Neural cell (in vitro differentiated cells): Measurements from ENCODE around the gene CIC. TPM values are rescaled to one million over a fixed set of nuclear protein-coding genes. Genes with fewer than 3 reads are reported as not detected.

Source experiments
- H2AFZ ChIP-seq: fragments of 200-600, 300-800 bp; sonication (generic), shearing (Covaris generic); 2 replicates; pipeline ENCODE4 v1.6.0; 2014; ENCODE audit warnings: low read depth, mild to moderate bottlenecking, antibody characterized with exemption, low read length, moderate library complexity
- H3F3A ChIP-seq: fragments of 200-600 bp; shearing (Covaris generic); 2 replicates; pipeline ENCODE4 v1.6.1; 2016; ENCODE audit warnings: mild to moderate bottlenecking, moderate library complexity, mixed read lengths, antibody characterized with exemption, low read length; ENCODE audit not compliant: insufficient read depth, poor library complexity, severe bottlenecking
- H3K27ac ChIP-seq: fragments of 200-600, 300-800 bp; sonication (generic), shearing (Covaris generic); 2 replicates; pipeline ENCODE4 v1.5.1; 2014; ENCODE audit warnings: mild to moderate bottlenecking, low read length, moderate library complexity
- H3K27me3 ChIP-seq: fragments of 300-800, 200-600 bp; sonication (generic), shearing (Covaris generic); 2 replicates; pipeline ENCODE4 v1.6.0; 2014; ENCODE audit warnings: mild to moderate bottlenecking, low read depth, low read length, moderate library complexity; ENCODE audit not compliant: insufficient read depth
- H3K36me3 ChIP-seq: fragments of 300-800, 200-600 bp; sonication (generic), shearing (Covaris generic); 2 replicates; pipeline ENCODE4 v1.5.1; 2014; ENCODE audit warnings: mild to moderate bottlenecking, antibody characterized with exemption, low read length, moderate library complexity; ENCODE audit not compliant: insufficient read depth
- H3K4me2 ChIP-seq: fragments of 300-800, 200-600 bp; sonication (generic), shearing (Covaris generic); 2 replicates; pipeline ENCODE4 v1.6.0; 2014; ENCODE audit warnings: mild to moderate bottlenecking, low read length
- H3K4me3 ChIP-seq: fragments of 300-800, 200-600 bp; sonication (generic), shearing (Covaris generic); 2 replicates; pipeline ENCODE4 v1.5.1; 2014; ENCODE audit warnings: mild to moderate bottlenecking, low read length, moderate library complexity
- H3K79me2 ChIP-seq: fragments of 200-600 bp; shearing (Covaris generic); replicated peaks from 2 replicates; pipeline ENCODE4 v1.6.0; 2014; ENCODE audit warnings: mild to moderate bottlenecking, low read length, moderate library complexity; ENCODE audit not compliant: insufficient read depth
- H3K9ac ChIP-seq: fragments of 300-800, 200-600 bp; sonication (generic), shearing (Covaris generic); 2 replicates; pipeline ENCODE4 v1.6.1; 2016; ENCODE audit warnings: mild to moderate bottlenecking, low read length, mixed read lengths
- H3K9me2 ChIP-seq: fragments of 200-600 bp; shearing (Covaris generic); 2 replicates; pipeline ENCODE4 v1.6.1; 2016; ENCODE audit warnings: mild to moderate bottlenecking, low read length, mixed read lengths; ENCODE audit not compliant: insufficient read depth
- H3K9me3 ChIP-seq: fragments of 200-600, 300-800 bp; sonication (generic), shearing (Covaris generic); 2 replicates; pipeline ENCODE4 v1.6.1; 2016; ENCODE audit warnings: mild to moderate bottlenecking, mixed run types, low read length, moderate library complexity, mixed read lengths
- H4K20me1 ChIP-seq: fragments of 200-600 bp; shearing (Covaris generic); 2 replicates; pipeline ENCODE4 v1.6.1; 2016; ENCODE audit warnings: mild to moderate bottlenecking, mixed run types; ENCODE audit not compliant: insufficient read depth
- CTCF ChIP-seq: fragments of 450-650 bp; IDR thresholded peaks from 2 replicates; pipeline ENCODE4 v1.5.1; 2014; ENCODE audit warnings: antibody characterized with exemption, mild to moderate bottlenecking, moderate library complexity; ENCODE audit not compliant: poor library complexity, severe bottlenecking
- EP300 ChIP-seq: fragments of 450-650 bp; conservative IDR thresholded peaks from 2 replicates; pipeline ENCODE4 v1.6.1; 2014; ENCODE audit warnings: antibody characterized with exemption, mild to moderate bottlenecking, moderate library complexity; ENCODE audit not compliant: poor library complexity, severe bottlenecking
- EZH2 ChIP-seq: fragments of 200-600, 300-800 bp; shearing (Covaris generic), sonication (generic); IDR thresholded peaks from 2 replicates; pipeline ENCODE4 v1.6.1; 2014; ENCODE audit warnings: antibody characterized with exemption, low read length, borderline replicate concordance, mild to moderate bottlenecking; ENCODE audit not compliant: insufficient read depth, poor library complexity, severe bottlenecking
- MXI1 ChIP-seq: fragments of 450-650 bp; conservative IDR thresholded peaks from 2 replicates; pipeline ENCODE4 v1.6.1; 2014; ENCODE audit warnings: antibody characterized with exemption, mild to moderate bottlenecking; ENCODE audit not compliant: poor library complexity, severe bottlenecking
- POLR2AphosphoS5 ChIP-seq: IDR thresholded peaks from 2 replicates; pipeline ENCODE4 v1.6.1; 2012
- RAD21 ChIP-seq: fragments of 450-650 bp; conservative IDR thresholded peaks from 2 replicates; pipeline ENCODE4 v1.6.1; 2014; ENCODE audit warnings: antibody characterized with exemption, mild to moderate bottlenecking, moderate library complexity
- REST ChIP-seq: IDR thresholded peaks from 2 replicates; pipeline ENCODE4 v1.6.1; 2012; ENCODE audit warnings: borderline replicate concordance
- SMC3 ChIP-seq: fragments of 450-650 bp; conservative IDR thresholded peaks from 2 replicates; pipeline ENCODE4 v1.6.1; 2014; ENCODE audit warnings: antibody characterized with exemption, mild to moderate bottlenecking, moderate library complexity; ENCODE audit not compliant: poor library complexity
- TAF1 ChIP-seq: IDR thresholded peaks from 2 replicates; pipeline ENCODE4 v1.6.1; 2012; ENCODE audit warnings: low read depth
- polyA plus RNA-seq: library from polyadenylated mRNA; depleted of rRNA; stranded (reverse); fragments of >200 nt; gene quantifications from 2 replicates; pipeline ENCODE4 v1.2.3, GENCODE V29; 2014

The CIC gene
- polyA plus RNA-seq, 1 donor from 2014 or later = 10.8 TPM

GRCh38 chr19:42269478-42270345, 660 bp downstream of the CIC start:
- no peaks in the 10 kb centered on the region for H3K9me3 ChIP-seq
- peak overlapping the region; percentile 73 for H3K4me3 ChIP-seq
- H3K79me2 ChIP-seq = peaks cover 32% of the 10 kb centered on the region
- H3K27me3 ChIP-seq = no peaks in the 10 kb centered on the region
- peak overlapping the region; percentile 97 for H3K27ac ChIP-seq
- H3K4me2 ChIP-seq = peak overlapping the region; percentile 91
- peak overlapping the region; percentile 93 for H3K9ac ChIP-seq
- no peak overlapping the region for H2AFZ ChIP-seq
- no peaks in the 10 kb centered on the region for H3F3A ChIP-seq
- H3K9me2 ChIP-seq = no peaks in the 10 kb centered on the region
- H3K36me3 ChIP-seq = peaks cover 6% of the 10 kb centered on the region
- no peaks in the 10 kb centered on the region for H4K20me1 ChIP-seq
- peak; percentile 67 for TF ChIP-seq EP300
- TF ChIP-seq MXI1 = no peak
- TF ChIP-seq POLR2AphosphoS5 = peak; percentile 7
- no peak for TF ChIP-seq TAF1
- peak; percentile 11 for TF ChIP-seq REST
- no peak for TF ChIP-seq RAD21
- TF ChIP-seq CTCF = no peak
- TF ChIP-seq EZH2 = no peak
- no peak for TF ChIP-seq SMC3

- peak overlapping the region; percentile 97 for H3K27ac ChIP-seq
- H3K9me3 ChIP-seq = no peaks in the 10 kb centered on the region
- H3K9me2 ChIP-seq = no peaks in the 10 kb centered on the region
- H3F3A ChIP-seq = no peaks in the 10 kb centered on the region
- H3K4me2 ChIP-seq = peak overlapping the region; percentile 91
- no peak for TF ChIP-seq POLR2AphosphoS5
- no peak for TF ChIP-seq MXI1
- no peak for TF ChIP-seq EZH2
- TF ChIP-seq SMC3 = no peak
- no peak for TF ChIP-seq REST
- TF ChIP-seq CTCF = no peak
- TF ChIP-seq RAD21 = no peak
- no peak for TF ChIP-seq TAF1
- TF ChIP-seq EP300 = no peak
- H4K20me1 ChIP-seq = no peaks in the 10 kb centered on the region
- peaks cover 39% of the 10 kb centered on the region for H3K79me2 ChIP-seq
- H3K4me3 ChIP-seq = peak overlapping the region; percentile 73
- H3K9ac ChIP-seq = peak overlapping the region; percentile 93
- H2AFZ ChIP-seq = no peak overlapping the region
- H3K27me3 ChIP-seq = no peaks in the 10 kb centered on the region
- H3K36me3 ChIP-seq = peaks cover 6% of the 10 kb centered on the region
Measured at GRCh38 chr19:42270346-42271044, 1.4 kb downstream of the CIC start.
